ENCODE measurements around the gene RARS1. TPM values are rescaled to one million over a fixed set of nuclear protein-coding genes. Genes with fewer than 3 reads are reported as not detected.
A peak's percentile ranks its signal among the peaks of the same experiment; 100 is the strongest.

Gene RARS1
- total RNA-seq = 78.0 and 81.7 TPM in 2 replicates

DNA sequence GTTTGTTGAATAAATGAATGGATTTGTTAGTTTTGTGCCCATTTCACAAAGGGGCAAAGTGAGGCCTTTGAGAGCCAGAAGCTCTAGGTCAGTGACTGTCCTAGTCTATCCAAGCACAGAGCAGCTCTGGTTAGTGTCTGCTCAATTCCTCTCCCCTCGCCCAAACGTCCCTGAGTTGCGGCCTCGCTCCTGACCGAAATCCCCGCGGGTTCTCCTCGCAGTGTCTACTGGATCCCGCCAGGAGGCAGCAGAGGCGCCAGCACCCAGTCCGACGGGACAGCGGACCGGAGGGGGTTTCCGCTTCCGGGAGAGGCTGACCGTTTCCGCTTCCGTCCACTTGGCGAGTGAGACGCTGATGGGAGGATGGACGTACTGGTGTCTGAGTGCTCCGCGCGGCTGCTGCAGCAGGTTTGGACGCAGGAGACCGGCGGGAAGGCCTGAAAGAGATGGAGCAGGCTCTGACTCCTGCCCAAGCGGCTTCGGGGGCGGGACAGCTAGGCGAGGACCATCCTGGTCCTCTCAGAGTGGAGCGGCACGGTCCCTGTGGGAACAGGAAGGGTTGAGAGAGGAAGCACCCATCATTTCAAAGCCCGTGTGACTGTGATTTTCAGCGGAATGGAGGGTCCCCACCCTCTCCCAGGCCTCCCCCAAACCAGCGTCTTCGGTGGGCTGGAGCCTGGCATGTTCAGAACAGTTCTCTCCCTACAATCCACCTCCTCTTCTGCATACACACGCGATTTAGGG lies at the start of gene RARS1:
Gene RARS1 (plus strand): TSS at position 336 of the 744 bp plus-strand sequence. CDS start 28 bp downstream, at position 364.
- DNase-seq (ENCODE audit: low read depth in 2 of 2) = peak; percentile 96

DNA sequence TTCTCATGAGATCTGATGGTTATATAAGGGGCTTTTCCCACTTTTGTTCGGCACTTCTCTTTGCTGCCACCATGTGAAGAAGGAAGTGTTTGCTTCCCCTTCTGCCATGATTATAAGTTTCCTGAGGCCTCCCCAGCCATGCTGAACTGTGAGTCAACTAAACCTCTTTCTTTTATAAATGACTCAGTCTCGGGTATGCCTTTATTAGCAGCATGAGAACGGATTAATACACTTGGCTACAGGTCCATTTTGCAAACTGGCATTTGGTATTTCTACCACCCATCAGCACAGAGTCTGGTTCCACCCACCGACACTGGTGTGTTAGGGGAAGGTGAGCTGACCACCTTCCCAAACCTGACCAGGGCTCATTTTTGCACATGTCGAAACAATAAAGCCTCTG lies 47.9 kb upstream of the RARS1 start:
- no peak for DNase-seq (ENCODE audit: low read depth in 2 of 2)

- DNase-seq (ENCODE audit: low read depth in 2 of 2) = no peak
Measured at GRCh38 chr5:168443533-168443932, 42.7 kb upstream of the RARS1 start.

DNA sequence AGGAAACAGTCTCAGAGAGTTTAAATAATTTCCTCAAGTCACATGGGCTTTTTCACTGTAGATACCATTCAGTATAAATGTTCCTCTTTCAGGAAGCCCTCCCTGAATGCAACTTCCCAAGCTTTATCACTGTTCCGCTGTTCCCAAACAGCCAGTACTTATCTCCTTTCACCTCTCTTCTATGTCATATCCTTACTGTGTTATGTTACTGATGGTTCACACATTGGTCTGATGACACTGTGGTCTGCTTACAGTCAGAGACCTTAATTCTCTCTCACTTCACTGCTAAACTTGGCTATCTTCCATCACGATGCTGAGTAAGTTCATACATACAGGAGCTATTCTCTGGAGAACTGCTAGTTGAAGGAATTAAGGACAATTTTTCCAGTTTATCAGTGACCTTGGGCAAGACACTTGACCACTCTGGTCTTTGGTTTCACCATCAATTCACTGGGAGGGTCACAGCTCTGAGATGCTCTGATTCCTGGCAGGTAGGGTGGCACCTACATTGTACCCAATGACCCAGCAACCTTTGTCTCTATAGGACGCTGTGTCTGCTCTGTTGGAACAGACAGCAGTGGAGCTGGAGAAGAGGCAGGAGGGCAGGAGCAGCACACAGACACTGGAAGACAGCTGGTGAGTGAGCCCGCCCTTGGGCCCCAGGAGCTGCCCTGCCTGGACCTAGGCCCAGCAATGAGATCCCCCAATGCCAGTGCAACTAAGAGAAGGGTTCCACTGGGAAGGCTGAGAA lies 42.1 kb upstream of the RARS1 start:
- peak in 1 of 2 donors; percentile 27 for DNase-seq (ENCODE audit: low read depth in 2 of 2)

DNA sequence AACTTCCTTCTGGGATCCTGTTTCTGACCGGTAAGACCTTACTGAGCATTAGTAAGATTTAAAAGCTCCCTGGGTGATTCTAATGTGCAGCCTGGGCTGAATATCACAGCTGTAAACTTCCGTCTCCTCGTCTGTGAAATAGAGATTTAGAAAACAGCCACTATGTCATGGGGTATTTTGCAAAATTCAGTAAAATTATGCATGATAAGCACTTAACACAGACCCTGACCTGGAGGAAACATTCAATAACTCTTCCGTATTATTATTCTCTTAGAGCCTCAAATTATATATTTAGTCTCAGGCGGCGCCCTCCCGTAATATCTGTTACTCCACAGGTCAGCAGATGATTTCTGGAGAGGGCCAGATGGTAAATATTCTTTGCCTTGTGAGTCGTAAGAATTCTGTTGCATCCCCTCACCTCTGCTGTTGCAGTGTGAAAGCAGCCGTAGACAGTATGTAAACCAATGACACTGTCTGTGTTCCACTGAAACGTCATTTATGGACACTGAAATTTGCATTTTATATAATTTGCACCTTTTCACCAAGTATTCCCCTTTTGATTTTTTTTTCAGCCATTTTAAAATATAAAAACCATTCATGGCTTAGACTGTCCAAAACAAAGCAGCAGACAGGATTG lies 39.2 kb upstream of the RARS1 start:
- DNase-seq (ENCODE audit: low read depth in 2 of 2) = no peak

DNA sequence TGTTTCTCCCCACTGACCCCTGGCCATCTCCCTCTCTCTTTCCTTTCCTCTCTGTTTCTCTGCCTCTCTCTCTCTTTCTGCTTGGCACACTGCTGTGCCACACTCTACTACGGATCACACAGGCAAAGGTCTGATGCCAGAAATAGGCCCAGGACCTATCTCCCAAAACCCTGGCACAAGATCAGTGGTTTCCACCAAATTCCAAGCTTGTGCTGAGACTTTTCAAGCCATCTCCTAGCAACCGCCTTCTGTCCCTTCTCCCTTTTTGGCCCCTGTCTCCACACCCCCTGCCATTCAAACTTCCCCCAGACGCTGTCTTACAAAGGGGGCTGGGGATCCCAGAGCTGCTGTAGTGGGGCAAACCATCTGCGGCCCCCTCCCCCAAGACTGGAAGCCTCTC lies 38.5 kb upstream of the RARS1 start:
- DNase-seq (ENCODE audit: low read depth in 2 of 2) = no peak

DNA sequence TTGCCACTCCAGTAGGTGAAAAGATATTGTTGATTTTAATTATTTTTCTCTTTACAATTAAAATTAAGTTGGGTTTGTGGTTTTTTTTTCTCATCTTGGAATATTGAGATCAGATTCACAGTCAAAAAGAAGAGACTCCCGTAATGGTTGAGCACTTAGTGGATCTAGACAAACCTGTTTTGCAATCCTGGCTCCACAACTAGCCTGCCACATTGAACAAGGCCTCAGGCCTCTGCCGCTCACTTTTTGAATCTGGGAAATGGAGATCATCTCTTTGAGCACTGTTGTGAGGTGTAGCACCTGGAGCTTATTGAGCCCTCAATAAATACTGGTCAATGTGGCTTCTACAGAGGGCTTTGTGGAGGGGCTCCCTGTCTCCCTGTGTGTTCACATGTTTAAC lies 37.1 kb upstream of the RARS1 start:
- no peak for DNase-seq (ENCODE audit: low read depth in 2 of 2)

DNA sequence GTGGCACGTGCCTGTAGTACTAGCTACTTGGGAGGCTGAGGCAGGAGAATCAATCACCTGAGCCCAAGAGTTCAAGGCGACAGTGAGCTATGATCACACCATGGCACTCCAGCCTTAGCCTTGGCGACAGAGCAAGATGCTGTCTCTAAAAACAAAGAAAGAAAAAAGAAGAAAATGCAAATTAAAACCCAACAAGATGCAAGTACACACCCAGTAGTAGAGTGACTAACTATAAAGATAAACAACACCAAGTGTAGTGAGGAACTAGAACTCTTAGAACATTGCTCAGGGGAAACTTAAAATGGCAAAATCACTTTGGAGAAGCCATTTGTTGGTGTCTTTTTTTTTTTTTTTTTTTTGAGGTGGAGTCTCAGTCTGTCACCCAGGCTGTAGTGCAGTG lies 34.7 kb upstream of the RARS1 start:
- DNase-seq (ENCODE audit: low read depth in 2 of 2) = no peak

DNA sequence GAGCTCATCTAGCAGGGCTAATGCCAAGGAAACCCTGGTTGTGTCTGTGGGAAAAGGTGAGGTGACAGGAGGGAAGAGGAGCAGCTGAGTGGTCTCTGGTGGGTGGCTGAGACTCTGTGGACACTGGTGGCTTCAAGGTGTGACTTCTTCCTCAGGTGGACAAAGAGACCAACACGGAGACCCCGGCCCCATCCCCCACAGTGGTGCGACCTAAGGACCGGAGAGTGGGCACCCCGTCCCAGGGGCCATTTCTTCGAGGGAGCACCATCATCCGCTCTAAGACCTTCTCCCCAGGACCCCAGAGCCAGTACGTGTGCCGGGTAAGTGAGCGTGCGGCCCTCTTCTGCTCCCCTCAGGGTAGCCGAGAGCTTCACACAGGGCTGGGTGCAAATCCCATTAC lies 31.1 kb upstream of the RARS1 start:
- DNase-seq (ENCODE audit: low read depth in 2 of 2) = no peak

GRCh38 chr5:168457542-168457941 lies 28.7 kb upstream of the RARS1 start:
- no peak for DNase-seq (ENCODE audit: low read depth in 2 of 2)

DNA sequence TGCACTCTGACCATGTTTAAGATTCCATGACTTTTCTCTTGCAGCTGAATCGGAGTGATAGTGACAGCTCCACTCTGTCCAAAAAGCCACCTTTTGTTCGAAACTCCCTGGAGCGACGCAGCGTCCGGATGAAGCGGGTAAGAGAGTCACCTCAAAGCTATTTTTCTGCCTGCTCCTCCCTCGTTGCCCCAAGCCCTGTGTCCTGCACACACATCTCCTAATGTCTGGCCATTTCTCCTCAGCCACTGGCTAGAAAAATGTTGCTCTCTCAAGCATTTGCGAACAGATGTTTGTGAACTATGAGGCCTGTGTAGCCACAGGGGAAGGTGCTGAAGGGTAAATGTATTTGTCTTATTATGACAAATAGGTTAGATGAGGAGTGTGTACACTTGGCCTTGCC lies 25.7 kb upstream of the RARS1 start:
- DNase-seq (ENCODE audit: low read depth in 2 of 2) = no peak

DNA sequence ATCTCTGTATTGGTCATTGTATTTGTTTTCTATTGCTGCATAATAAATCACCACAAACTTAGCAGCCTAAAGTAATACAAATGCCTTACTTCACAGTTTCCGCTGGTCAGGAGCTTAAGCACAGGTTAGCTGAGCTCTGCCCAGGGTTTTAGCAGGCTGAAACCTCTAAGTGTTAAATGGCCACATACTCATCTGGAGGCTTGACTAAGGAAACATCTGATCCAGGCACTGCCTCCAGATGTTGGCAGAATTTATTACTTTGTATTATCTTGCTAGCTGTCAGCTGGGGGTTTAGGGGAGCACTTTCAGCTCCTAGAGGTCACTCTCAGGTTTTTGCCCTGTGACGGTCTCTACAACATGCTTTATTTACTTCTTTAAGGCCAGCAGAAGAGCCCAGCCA lies 23.2 kb upstream of the RARS1 start:
- no peak for DNase-seq (ENCODE audit: low read depth in 2 of 2)

- peak in 1 of 2 donors; percentile 31 for DNase-seq (ENCODE audit: low read depth in 2 of 2)
Measured at GRCh38 chr5:168464214-168464613, 22.1 kb upstream of the RARS1 start.

- no peak for DNase-seq (ENCODE audit: low read depth in 2 of 2)
Measured at GRCh38 chr5:168464641-168465040, 21.6 kb upstream of the RARS1 start.

GRCh38 chr5:168467755-168468330 lies 18.4 kb upstream of the RARS1 start:
- DNase-seq (ENCODE audit: low read depth in 2 of 2) = no peak

DNA sequence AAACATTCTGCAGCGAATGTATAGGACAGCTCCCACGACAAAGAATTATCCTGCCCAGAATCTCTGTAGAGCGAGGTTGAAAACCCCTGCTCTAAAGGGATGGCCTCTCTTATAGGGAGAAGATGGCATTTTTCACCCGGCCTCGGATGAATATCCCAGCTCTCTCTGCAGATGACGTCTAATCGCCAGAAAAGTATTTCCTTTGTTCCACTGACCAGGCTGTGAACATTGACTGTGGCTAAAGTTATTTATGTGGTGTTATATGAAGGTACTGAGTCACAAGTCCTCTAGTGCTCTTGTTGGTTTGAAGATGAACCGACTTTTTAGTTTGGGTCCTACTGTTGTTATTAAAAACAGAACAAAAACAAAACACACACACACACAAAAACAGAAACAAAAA lies 17.4 kb upstream of the RARS1 start:
- peak in 1 of 2 donors; percentile 17 for DNase-seq (ENCODE audit: low read depth in 2 of 2)

DNA sequence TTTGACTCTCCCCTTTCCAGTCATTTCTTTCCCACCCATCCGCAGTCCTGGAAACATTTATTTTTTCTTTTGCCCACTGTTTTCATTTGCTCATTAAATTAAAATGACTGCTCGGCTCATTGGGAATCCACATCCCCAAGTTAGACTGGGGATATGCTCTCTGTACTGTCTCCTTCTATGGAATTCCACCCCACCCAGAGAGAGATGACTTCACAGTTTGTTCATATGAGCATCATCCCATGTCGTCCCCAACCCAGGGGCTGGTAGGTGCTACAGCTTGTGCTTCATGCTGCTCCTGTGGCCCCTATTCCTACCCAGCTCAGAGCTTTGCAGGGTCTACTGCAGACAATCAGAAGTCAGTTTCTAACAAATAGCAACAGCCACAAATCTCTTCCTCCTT lies 16.5 kb upstream of the RARS1 start:
- no peak for DNase-seq (ENCODE audit: low read depth in 2 of 2)

- DNase-seq (ENCODE audit: low read depth in 2 of 2) = no peak
Measured at GRCh38 chr5:168471785-168472184, 14.5 kb upstream of the RARS1 start.

DNA sequence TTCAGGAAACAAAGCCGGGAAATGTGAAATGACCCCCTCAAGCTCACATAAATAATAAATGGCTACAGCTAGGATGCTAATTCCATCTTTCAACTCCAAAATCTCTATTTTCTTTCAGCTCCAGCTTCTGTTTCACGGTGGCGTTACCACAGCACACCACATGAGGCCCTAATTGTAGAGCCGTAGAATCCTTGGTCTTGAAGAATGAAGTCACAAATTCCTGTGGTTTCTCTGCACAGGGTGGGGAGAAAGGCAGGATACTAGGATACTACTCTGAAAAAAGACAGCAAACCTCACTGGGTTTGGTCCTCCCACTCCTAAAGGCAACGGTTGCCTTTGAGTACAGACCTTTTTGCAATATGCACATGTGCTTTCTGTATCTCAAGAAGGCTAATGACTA lies 13.9 kb upstream of the RARS1 start:
- DNase-seq (ENCODE audit: low read depth in 2 of 2) = peak in 1 of 2 donors; percentile 19

GRCh38 chr5:168474319-168474718 lies 12.0 kb upstream of the RARS1 start:
- no peak for DNase-seq (ENCODE audit: low read depth in 2 of 2)

- peak in 1 of 2 donors; percentile 20 for DNase-seq (ENCODE audit: low read depth in 2 of 2)
Measured at GRCh38 chr5:168477060-168477459, 9.2 kb upstream of the RARS1 start.

DNA sequence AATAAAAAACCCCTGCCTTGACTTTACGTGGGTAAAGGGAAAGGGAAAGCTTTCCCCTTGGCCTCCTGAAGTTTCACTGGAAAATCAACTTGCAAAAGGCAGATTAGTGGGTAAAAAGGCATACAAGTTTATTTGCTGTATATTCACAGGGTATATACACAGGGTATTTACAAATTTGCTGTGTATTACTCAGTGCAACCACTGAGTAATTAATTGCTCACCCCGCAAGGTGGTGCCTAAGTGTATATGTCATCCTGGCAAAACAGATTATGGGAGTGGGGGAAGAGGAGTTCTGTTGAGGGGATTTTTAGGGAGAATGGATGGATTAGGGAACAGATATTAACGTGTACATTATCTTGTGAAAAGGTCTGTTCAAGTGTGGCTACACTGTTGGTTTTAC lies 7.1 kb upstream of the RARS1 start:
- DNase-seq (ENCODE audit: low read depth in 2 of 2) = no peak

Data from lung microvascular endothelial cell (primary cell).